ENCODE data around the gene ATP2C1. TPM values are rescaled to one million over a fixed set of nuclear protein-coding genes. Genes with fewer than 3 reads are reported as not detected.

Gene ATP2C1
- total RNA-seq, 4 donors from 2014 or later, result 20.9 to 60.8 (median 44.6) TPM

DNA sequence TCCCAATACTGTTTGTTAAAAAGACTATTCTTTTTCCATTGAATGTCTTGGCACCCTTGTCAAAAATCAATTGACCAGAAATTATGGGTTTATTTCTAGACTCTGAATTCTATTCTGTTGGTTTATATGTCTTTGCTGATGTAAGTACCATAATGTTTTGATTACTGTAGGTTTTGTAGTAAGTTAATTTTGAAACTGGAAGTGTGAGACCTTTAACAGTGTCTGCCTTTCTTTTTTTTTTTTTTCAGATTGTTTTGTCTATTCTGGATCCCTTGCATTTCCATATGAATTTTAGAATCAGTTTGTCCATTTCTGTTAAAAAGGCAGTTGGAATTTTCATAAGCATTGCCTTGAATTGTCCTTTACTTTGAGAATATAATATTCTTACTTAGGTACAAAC, 13.6 kb downstream of the ATP2C1 start:
- in situ Hi-C loops (cut with MboI; ENCODE audit: low pct_ligation_motif_present in 1 of 4, low pct_unique_long_range_greater_than_20kb in 1 of 4, low sequenced_read_pairs in 3 of 4), result no loop called here
- no peak for TF ChIP-seq POLR2AphosphoS5 (IDR thresholded peaks at IDR 0.05)
- TF ChIP-seq EP300 (IDR thresholded peaks at IDR 0.05; ENCODE audit: low read depth), result no peak
- TF ChIP-seq, protein P1, sequence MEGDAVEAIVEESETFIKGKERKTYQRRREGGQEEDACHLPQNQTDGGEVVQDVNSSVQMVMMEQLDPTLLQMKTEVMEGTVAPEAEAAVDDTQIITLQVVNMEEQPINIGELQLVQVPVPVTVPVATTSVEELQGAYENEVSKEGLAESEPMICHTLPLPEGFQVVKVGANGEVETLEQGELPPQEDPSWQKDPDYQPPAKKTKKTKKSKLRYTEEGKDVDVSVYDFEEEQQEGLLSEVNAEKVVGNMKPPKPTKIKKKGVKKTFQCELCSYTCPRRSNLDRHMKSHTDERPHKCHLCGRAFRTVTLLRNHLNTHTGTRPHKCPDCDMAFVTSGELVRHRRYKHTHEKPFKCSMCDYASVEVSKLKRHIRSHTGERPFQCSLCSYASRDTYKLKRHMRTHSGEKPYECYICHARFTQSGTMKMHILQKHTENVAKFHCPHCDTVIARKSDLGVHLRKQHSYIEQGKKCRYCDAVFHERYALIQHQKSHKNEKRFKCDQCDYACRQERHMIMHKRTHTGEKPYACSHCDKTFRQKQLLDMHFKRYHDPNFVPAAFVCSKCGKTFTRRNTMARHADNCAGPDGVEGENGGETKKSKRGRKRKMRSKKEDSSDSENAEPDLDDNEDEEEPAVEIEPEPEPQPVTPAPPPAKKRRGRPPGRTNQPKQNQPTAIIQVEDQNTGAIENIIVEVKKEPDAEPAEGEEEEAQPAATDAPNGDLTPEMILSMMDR (IDR thresholded peaks at IDR 0.05), result no peak
- TF ChIP-seq POLR2A (IDR thresholded peaks at IDR 0.05), result no peak

GRCh38 chr3:130907966-130908365, 14.1 kb downstream of the ATP2C1 start:
- Histone ChIP-seq H3K4me3 (no peak overlapping the region), H3K27ac (no peak overlapping the region), H3K36me3 (no peaks in the 10 kb centered on the region), H3K4me1 (peaks cover 0 to 24% (median 11%) of the 10 kb centered on the region in 4 donors), H3K27me3 (no peaks in the 10 kb centered on the region), H3K9me3 (no peaks in the 10 kb centered on the region)
- intact Hi-C loops (cut with DNase I; ENCODE audit: low total_unique reads), result no loop called here
- in situ Hi-C loops (cut with MboI; ENCODE audit: low pct_ligation_motif_present in 1 of 4, low pct_unique_long_range_greater_than_20kb in 1 of 4, low sequenced_read_pairs in 3 of 4), result no loop called here
- no peak for DNase-seq
- no peak for TF ChIP-seq POLR2A (IDR thresholded peaks at IDR 0.05)
- TF ChIP-seq EP300 (IDR thresholded peaks at IDR 0.05; ENCODE audit: low read depth), result no peak
- TF ChIP-seq POLR2AphosphoS5 (IDR thresholded peaks at IDR 0.05), result no peak
- TF ChIP-seq, protein P1 (IDR thresholded peaks at IDR 0.05), result no peak

More for the DNA sequence above, 13.6 kb downstream of the ATP2C1 start:
- Histone ChIP-seq H3K4me3 (no peak overlapping the region), H3K4me1 (peaks cover 0 to 24% (median 11%) of the 10 kb centered on the region in 4 donors), H3K27ac (no peak overlapping the region), H3K9me3 (no peaks in the 10 kb centered on the region), H3K36me3 (no peaks in the 10 kb centered on the region), H3K27me3 (no peaks in the 10 kb centered on the region)
- DNase-seq, result no peak
- intact Hi-C loops (cut with DNase I; ENCODE audit: low total_unique reads), result no loop called here

DNA sequence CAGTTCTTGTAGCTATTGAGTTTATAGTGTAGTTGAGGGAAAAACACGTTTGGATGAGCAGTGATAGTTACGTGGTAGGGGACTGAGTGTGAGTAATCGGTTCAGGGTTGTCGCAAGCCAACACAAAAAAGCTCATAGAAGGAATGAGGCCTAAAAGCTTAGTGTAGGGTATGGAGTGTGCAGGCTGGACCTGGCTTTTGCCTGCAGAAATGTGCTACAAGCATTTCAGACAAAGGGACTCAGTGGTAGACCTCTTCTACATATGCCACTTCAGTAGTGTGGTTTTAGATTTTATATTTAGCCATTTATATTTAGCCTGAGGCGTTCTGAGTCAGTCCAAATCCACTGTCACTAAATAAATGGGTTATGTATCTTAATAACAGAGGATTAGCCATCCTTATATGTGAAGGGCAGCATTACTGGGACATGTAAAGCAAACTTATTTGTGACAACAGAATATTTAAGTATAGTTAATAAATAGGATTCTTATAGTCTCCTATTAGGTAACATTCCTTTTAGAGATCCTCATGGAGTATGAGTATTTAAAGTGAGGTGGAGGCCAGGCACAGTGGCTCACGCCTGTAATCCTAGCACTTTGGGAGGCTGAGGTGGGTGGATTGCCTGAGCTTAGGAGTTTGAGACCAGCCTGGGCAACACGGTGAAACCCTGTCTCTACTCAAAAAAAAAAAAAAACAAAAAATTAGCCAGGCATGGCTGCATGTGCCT, 21.8 kb downstream of the ATP2C1 start:
- WGBS, 2 donors (ENCODE audit: low coverage in 1 of 2), result 87 to 88% methylated on average over 6 to 7 of the region's 7 CpGs
- H3K36me3 ChIP-seq, result no peaks in the 10 kb centered on the region
- intact Hi-C loops (cut with DNase I; ENCODE audit: low total_unique reads), result no loop called here
- in situ Hi-C loops (cut with MboI; ENCODE audit: low pct_ligation_motif_present in 1 of 4, low pct_unique_long_range_greater_than_20kb in 1 of 4, low sequenced_read_pairs in 3 of 4), result no loop called here
- H3K4me1 ChIP-seq, result no peaks in the 10 kb centered on the region
- no peak for TF ChIP-seq EP300 (IDR thresholded peaks at IDR 0.05; ENCODE audit: low read depth)
- TF ChIP-seq POLR2AphosphoS5 (IDR thresholded peaks at IDR 0.05), result no peak
- no peak for TF ChIP-seq POLR2A (IDR thresholded peaks at IDR 0.05)
- TF ChIP-seq, protein P1 (IDR thresholded peaks at IDR 0.05), result no peak
- H3K4me3 ChIP-seq, result no peak overlapping the region
- no peak for DNase-seq
- no peaks in the 10 kb centered on the region for H3K27me3 ChIP-seq
- no peaks in the 10 kb centered on the region for H3K9me3 ChIP-seq
- H3K27ac ChIP-seq, result no peak overlapping the region

DNA sequence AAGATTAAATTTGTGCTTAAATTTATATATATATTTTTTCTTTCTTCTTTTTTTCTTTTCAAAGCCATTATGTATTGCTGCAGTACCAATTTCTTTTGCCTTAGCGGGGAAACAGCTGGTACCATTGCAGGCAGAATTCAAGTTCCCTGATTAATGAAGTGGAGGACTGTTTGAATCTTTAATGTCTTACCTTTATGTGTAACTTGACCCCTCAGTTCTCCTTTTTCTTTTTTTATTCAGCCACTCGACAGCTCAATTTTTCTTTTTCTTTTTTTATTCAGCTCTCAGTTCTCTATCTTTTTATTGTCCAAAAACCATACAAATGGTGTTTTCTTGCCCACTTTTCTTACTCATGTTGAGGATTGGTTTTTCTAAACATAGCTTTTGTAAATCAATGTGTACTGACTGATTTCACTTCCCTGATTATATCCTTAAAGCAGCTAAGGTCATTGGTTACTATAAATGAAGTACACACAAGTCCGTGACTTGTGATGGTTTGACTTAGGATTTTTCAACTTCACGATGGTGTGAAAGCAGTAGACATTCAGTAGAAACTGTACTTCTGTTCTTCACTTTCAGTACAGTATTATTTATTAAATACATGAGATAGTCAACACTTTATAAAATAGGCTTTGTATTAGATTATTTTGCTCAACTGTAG, 22.8 kb downstream of the ATP2C1 start:
- DNase-seq, result no peak
- in situ Hi-C loops (cut with MboI; ENCODE audit: low pct_ligation_motif_present in 1 of 4, low pct_unique_long_range_greater_than_20kb in 1 of 4, low sequenced_read_pairs in 3 of 4), result no loop called here
- WGBS, 2 donors (ENCODE audit: low coverage in 1 of 2), result 76 to 85% methylated on average over 4 of the region's 4 CpGs
- no peaks in the 10 kb centered on the region for H3K36me3 ChIP-seq
- H3K27me3 ChIP-seq, result no peaks in the 10 kb centered on the region
- H3K4me1 ChIP-seq, result no peaks in the 10 kb centered on the region
- no peaks in the 10 kb centered on the region for H3K9me3 ChIP-seq
- no peak overlapping the region for H3K27ac ChIP-seq
- TF ChIP-seq POLR2A (IDR thresholded peaks at IDR 0.05), result no peak
- TF ChIP-seq, protein P1 (IDR thresholded peaks at IDR 0.05), result no peak
- TF ChIP-seq EP300 (IDR thresholded peaks at IDR 0.05; ENCODE audit: low read depth), result no peak
- no peak for TF ChIP-seq POLR2AphosphoS5 (IDR thresholded peaks at IDR 0.05)
- intact Hi-C loops (cut with DNase I; ENCODE audit: low total_unique reads), result no loop called here
- no peak overlapping the region for H3K4me3 ChIP-seq
